ENCODE results near the gene PRTFDC1. TPM values are rescaled to one million over a fixed set of nuclear protein-coding genes. Genes with fewer than 3 reads are reported as not detected.

PRTFDC1 gene
- total RNA-seq, 1 experiment from 2014 or later = not detected

GRCh38 chr10:24916365-24916764 is 36.0 kb downstream of the PRTFDC1 start:
- DNase-seq (ENCODE audit: low read depth, low spot score) (no peak), ATAC-seq (no peak)
- H3K4me3 ChIP-seq (replicated peaks in 1 of 2; ENCODE audit: low read depth in 1 of 2, low read length in 2 of 2) = no peak overlapping the region
- H3K4me1 ChIP-seq (ENCODE audit: control insufficient read depth in 1 of 2, insufficient read depth in 2 of 2, low read length in 2 of 2) = peaks cover 5 to 8% of the 10 kb centered on the region in 2 experiments; a peak in 3 of 4 replicates
- H2AFZ ChIP-seq (ENCODE audit: low read depth, low read length, poor library complexity, severe bottlenecking) = no peak overlapping the region
- RAD21 ChIA-PET (ENCODE audit: low non-redundant PET in 1 of 2, low total read pairs in 2 of 2, uncharacterized antibody in 2 of 2, unreplicated experiment in 2 of 2) = no interaction called here
- no peaks in the 10 kb centered on the region for H3K27me3 ChIP-seq (ENCODE audit: insufficient read depth, low read length)
- no TSS peak for BruUV-seq (replicated peaks)
- H3K36me3 ChIP-seq (ENCODE audit: control insufficient read depth in 1 of 2, insufficient read depth in 2 of 2, low read length in 2 of 2) = no peaks in the 10 kb centered on the region
- CTCF ChIA-PET = no interaction called here
- no peak overlapping the region for H3K27ac ChIP-seq (ENCODE audit: low read depth, low read length)
- intact Hi-C loops (cut with micrococcal nuclease) = no loop called here
- no peak overlapping the region for H3K4me2 ChIP-seq (ENCODE audit: low read length)
- no peaks in the 10 kb centered on the region for H4K20me1 ChIP-seq (ENCODE audit: insufficient read depth)
- H3K9ac ChIP-seq (ENCODE audit: low read length) = no peak overlapping the region
- no peaks in the 10 kb centered on the region for H3K9me3 ChIP-seq (ENCODE audit: control insufficient read depth in 1 of 2, insufficient read depth in 1 of 2, low read depth in 1 of 2, low read length in 2 of 2)
- TF ChIP-seq TCF7L2 (IDR thresholded peaks at IDR 0.05; ENCODE audit: borderline replicate concordance, extremely low read depth, insufficient read depth, insufficient read length) (no peak), MAX (IDR thresholded peaks at IDR 0.05) (peak; percentile 53; the same call in 1 of the 2 replicates)
- H3K79me2 ChIP-seq (ENCODE audit: insufficient read depth, low read length) = no peaks in the 10 kb centered on the region
- H3K9me2 ChIP-seq (ENCODE audit: insufficient read depth) = no peaks in the 10 kb centered on the region
- POLR2A ChIA-PET = no interaction called here

- ChIA-PET RAD21 (ENCODE audit: low non-redundant PET in 1 of 2, low total read pairs in 2 of 2, uncharacterized antibody in 2 of 2, unreplicated experiment in 2 of 2) (interaction anchor here in 1 of 2 experiments (0.6 kb wide), 1 partner anchor 169 kb away, joined by 8 read pairs; no protein-coding TSS in a partner anchor), CTCF (no interaction called here), POLR2A (interaction anchor here (0.6 kb wide), 1 partner anchor 49 kb away, joined by 3 read pairs; no protein-coding TSS in a partner anchor)
- H3K79me2 ChIP-seq (ENCODE audit: insufficient read depth, low read length) = no peaks in the 10 kb centered on the region
- no peak overlapping the region for H3K4me3 ChIP-seq (replicated peaks in 1 of 2; ENCODE audit: low read depth in 1 of 2, low read length in 2 of 2)
- no TSS peak for BruUV-seq (replicated peaks)
- H3K9me3 ChIP-seq (ENCODE audit: control insufficient read depth in 1 of 2, insufficient read depth in 1 of 2, low read depth in 1 of 2, low read length in 2 of 2) = no peaks in the 10 kb centered on the region
- ATAC-seq (no peak), DNase-seq (ENCODE audit: low read depth, low spot score) (no peak)
- peaks cover 0 to under 1% of the 10 kb centered on the region in 2 experiments; a peak in 2 of 4 replicates for H3K4me1 ChIP-seq (ENCODE audit: control insufficient read depth in 1 of 2, insufficient read depth in 2 of 2, low read length in 2 of 2)
- H3K27ac ChIP-seq (ENCODE audit: low read depth, low read length) = no peak overlapping the region
- H3K4me2 ChIP-seq (ENCODE audit: low read length) = no peak overlapping the region
- H3K9me2 ChIP-seq (ENCODE audit: insufficient read depth) = no peaks in the 10 kb centered on the region
- no peak overlapping the region for H2AFZ ChIP-seq (ENCODE audit: low read depth, low read length, poor library complexity, severe bottlenecking)
- no peaks in the 10 kb centered on the region for H3K27me3 ChIP-seq (ENCODE audit: insufficient read depth, low read length)
- no peak overlapping the region for H3K9ac ChIP-seq (ENCODE audit: low read length)
- H4K20me1 ChIP-seq (ENCODE audit: insufficient read depth) = no peaks in the 10 kb centered on the region
- intact Hi-C loops (cut with micrococcal nuclease) = no loop called here
- H3K36me3 ChIP-seq (ENCODE audit: control insufficient read depth in 1 of 2, insufficient read depth in 2 of 2, low read length in 2 of 2) = no peaks in the 10 kb centered on the region
- no peak for TF ChIP-seq CBX3 (IDR thresholded peaks at IDR 0.05; ENCODE audit: low read depth)
- TF ChIP-seq RAD21 (IDR thresholded peaks at IDR 0.05; ENCODE audit: low read depth) = no peak
- TF ChIP-seq ATF3 (IDR thresholded peaks at IDR 0.05) = no peak
- no peak for TF ChIP-seq EZH2phosphoT487 (IDR thresholded peaks at IDR 0.05; ENCODE audit: borderline replicate concordance)
- no peak for TF ChIP-seq ZBTB33 (IDR thresholded peaks at IDR 0.05; ENCODE audit: extremely low read depth, insufficient replicate concordance, low read length)
- TF ChIP-seq FOSL1 (IDR thresholded peaks at IDR 0.05; ENCODE audit: low read depth) = no peak
- no peak for TF ChIP-seq ZNF274 (IDR thresholded peaks at IDR 0.05; ENCODE audit: low read depth, low read length)
- TF ChIP-seq CTCF (IDR thresholded peaks at IDR 0.05 in 2 of 3, conservative IDR thresholded peaks at IDR 0.05 in 1 of 3; ENCODE audit: borderline replicate concordance in 1 of 3, insufficient read depth in 1 of 3, low read depth in 2 of 3, low read length in 2 of 3) = no peak
- no peak for TF ChIP-seq ELF1 (IDR thresholded peaks at IDR 0.05; ENCODE audit: borderline replicate concordance, low read depth)
- TF ChIP-seq MAX (IDR thresholded peaks at IDR 0.05) = no peak
- TF ChIP-seq POLR2AphosphoS5 (IDR thresholded peaks at IDR 0.05; ENCODE audit: low read depth, low read length) = no peak
These were observed 37.1 kb downstream of the PRTFDC1 start for GRCh38 chr10:24915304-24915703.

Data from HCT116 (cell line).